Measurements from ENCODE around the gene GPRIN2.

GRCh38 chr10:46552526-46553237 lies 3.8 kb downstream of the GPRIN2 start:
- TF ChIP-seq POLR2A (IDR thresholded peaks at IDR 0.05; ENCODE audit: low read depth, low read length) (no peak), POLR2AphosphoS5 (IDR thresholded peaks at IDR 0.05; ENCODE audit: low read depth, low read length) (no peak), TAF1 (IDR thresholded peaks at IDR 0.05; ENCODE audit: borderline replicate concordance, low read depth, low read length) (no peak)
